GM12864 (cell line): Measurements from ENCODE around the gene MYRIP.
"Not testable (repeated sequence)": the region's sequence is repeated elsewhere in the genome, so short reads cannot be mapped to it uniquely, and the experiment has no call there.

Experiments
- DNase-seq: peaks from one replicate; pipeline ENCODE4 v3.0.0-alpha.2; 2011; ENCODE audit warnings: low read depth
- H3K4me3 ChIP-seq: 2 replicates; pipeline ENCODE4 v1.5.1; 2011; ENCODE audit warnings: mild to moderate bottlenecking, low read depth, low read length, control low read depth
- TF ChIP-seq, protein P1 (sequence below): IDR thresholded peaks from 2 replicates; pipeline ENCODE4 v1.5.1; 2011; ENCODE audit warnings: low read depth, mild to moderate bottlenecking, moderate library complexity, low read length, control low read depth, inconsistent platforms; ENCODE audit errors: missing control alignments

The MYRIP gene

DNA sequence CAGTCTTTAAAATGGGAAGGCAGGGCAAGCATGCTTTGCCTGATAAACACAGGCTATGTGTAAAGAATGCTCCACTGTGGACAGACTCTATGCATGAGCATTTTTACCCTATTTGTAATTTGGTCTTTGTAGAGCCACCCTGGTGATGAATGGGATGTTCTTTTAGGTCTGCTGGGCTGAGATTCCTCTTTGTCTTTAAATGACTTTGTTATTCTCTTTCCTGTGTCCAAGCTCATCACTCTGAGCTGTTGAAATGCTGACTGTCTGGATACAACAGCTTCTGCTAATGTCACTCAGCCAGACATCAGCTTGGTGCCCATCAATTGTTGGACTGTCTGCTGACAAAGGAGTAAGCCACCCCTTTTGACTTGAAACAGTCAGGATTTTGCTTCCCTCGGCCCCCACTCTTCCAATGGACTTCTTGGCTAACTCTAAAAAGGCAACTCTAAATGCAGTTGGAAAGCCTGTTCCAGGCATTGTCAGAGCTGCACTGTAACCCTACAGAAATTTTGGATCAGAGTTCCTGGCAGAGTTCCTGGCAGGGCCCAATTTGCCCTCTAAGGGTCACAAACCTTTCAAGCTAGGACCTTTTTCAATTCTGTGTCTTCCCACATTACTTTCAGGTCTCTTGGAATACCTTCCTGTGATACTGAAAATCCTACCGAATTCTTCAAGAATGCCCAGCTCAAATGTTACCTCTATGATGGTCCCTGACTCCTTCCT, 459.6 kb downstream of the MYRIP start:
- H3K4me3 ChIP-seq: no peak overlapping the region
- TF ChIP-seq, protein P1, sequence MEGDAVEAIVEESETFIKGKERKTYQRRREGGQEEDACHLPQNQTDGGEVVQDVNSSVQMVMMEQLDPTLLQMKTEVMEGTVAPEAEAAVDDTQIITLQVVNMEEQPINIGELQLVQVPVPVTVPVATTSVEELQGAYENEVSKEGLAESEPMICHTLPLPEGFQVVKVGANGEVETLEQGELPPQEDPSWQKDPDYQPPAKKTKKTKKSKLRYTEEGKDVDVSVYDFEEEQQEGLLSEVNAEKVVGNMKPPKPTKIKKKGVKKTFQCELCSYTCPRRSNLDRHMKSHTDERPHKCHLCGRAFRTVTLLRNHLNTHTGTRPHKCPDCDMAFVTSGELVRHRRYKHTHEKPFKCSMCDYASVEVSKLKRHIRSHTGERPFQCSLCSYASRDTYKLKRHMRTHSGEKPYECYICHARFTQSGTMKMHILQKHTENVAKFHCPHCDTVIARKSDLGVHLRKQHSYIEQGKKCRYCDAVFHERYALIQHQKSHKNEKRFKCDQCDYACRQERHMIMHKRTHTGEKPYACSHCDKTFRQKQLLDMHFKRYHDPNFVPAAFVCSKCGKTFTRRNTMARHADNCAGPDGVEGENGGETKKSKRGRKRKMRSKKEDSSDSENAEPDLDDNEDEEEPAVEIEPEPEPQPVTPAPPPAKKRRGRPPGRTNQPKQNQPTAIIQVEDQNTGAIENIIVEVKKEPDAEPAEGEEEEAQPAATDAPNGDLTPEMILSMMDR: no peak
- DNase-seq: no peak

DNA sequence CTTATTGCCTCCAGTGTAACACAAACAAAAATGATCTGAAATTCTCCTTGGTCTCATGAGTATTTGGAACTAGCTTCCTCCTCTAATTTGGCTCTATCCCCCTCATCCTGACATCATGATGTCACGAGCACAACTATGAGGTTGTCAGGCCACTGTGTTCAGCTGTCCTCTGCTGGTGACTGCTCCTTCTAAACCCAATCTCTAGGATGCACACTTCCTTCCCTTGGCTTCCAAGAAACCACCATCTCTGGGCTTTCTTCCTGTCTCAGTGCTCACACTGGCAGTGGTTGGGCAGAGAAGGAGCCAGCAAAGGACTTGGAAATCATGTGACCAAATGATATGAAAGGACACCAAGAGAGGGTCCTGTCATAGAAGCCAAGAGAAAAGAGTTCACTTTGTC, 469.4 kb downstream of the MYRIP start:
- no peak for DNase-seq
- TF ChIP-seq, protein P1: no peak
- no peak overlapping the region for H3K4me3 ChIP-seq

DNA sequence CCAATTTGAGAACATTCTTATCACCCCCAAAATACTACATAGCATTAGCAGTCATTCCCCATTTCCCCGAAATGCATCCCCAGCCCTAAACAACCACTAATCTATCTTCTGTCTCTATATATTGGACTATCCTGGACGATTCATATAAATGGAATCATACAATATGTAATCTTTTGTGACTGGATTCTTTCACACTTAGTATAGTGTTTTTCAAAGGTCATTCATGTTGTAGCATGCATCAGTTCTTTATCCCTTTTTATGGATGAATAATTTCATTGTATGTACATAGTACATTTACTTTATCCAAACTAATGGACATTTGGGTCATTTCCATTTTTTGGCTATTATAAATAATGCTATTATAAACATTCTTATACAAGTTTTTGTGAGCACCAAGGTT, 472.6 kb downstream of the MYRIP start:
- TF ChIP-seq, protein P1: no peak
- no peak for DNase-seq
- H3K4me3 ChIP-seq: no peak overlapping the region

DNA sequence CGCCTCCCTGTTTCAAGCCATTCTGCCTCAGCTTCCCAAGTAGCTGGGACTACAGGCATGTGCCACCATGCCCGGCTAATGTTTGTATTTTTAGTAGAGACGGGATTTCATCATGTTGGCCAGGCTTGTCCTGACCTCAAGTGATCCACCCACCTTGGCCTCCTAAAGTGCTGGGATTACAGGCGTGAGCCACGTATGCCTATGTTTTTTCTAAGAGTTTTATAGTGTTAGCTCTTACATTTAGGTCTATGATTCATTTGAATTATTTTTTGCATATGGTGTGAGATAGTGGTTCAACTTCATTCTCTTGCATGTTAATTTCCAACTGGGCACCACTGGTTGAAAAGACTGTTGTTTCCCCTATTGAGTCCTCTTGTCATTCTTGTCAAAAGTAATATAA, 473.6 kb downstream of the MYRIP start:
- not testable (repeated sequence) for DNase-seq, H3K4me3 ChIP-seq

DNA sequence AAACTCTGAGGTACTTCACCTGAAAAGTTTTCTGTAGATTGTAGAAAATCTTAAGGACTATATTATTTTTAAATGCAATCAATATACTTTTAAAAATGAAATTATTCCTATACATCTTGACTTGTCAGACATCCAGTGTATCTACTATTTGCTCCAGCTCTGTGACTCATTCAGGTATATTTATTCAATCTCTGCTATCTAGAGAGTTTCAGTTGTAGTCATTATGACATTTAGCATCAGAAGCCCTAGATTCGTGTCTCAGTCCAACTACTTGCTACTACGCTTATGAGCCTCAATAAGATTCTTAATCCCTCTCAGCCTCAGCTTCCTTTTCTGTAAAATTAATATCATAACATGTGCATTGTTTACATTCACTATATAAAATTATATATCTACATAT, 477.8 kb downstream of the MYRIP start:
- no peak for DNase-seq
- TF ChIP-seq, protein P1: no peak
- H3K4me3 ChIP-seq: no peak overlapping the region

DNA sequence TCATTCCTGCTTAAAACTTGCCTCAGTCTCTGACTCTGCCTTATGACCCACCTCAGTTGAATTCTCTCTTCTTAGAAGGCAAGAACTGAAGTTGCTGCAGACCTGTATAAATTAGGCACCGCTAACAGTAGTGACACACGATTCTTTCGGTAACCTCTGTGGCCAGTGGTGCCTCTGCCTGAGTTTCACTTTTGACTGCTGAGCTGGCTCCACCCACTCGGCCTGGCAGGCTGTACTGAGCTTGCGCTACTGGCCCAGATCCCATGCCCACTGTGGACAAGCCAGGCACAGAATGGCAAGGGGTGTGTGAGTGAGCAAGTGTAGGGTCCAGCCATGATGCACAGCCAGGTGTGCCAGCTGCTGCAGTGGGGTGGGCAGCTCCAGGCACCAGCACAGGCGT, 481.0 kb downstream of the MYRIP start:
- no peak overlapping the region for H3K4me3 ChIP-seq
- TF ChIP-seq, protein P1: no peak
- no peak for DNase-seq

DNA sequence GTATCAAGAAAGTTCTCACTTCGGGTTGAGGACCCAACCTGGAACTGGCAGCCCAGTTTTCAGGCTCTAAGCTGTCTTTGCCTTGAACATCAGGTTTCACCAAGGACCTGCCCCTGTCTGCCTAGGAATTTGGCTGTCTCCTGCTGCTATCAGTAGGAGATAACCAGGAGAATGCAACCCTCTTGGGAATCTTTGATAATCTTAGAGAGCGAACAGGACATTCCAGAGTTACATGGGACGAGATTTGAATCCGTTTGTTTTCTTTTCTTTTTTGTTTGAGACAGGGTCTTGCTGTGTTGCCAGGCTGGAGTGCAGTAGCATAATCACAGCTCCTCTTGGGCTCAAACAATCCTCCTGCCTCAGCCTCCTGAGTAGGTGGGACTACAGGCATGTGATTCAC, 482.1 kb downstream of the MYRIP start:
- TF ChIP-seq, protein P1: no peak
- no peak overlapping the region for H3K4me3 ChIP-seq
- DNase-seq: no peak
